B cell (primary cell): ENCODE data around the gene XXYLT1. TPM values are rescaled to one million over a fixed set of nuclear protein-coding genes. Genes with fewer than 3 reads are reported as not detected.

ENCODE experiments used
- ATAC-seq: fragments of 200-7000 bp; cut with Tn5 transposase; one replicate; pipeline ENCODE4 v1.10.0; 2021; ENCODE audit warnings: low read depth, mild to moderate bottlenecking, moderate number of reproducible peaks, moderate library complexity
- CTCF ChIA-PET: fragments of 350-600 bp; sonication (Branson Sonifier 250); formaldehyde crosslinking; loops from one replicate; lab custom pipeline; 2021; ENCODE audit warnings: antibody characterized with exemption, inconsistent platforms; lab: Charles Lee
- POLR2A ChIA-PET: fragments of 350-600 bp; sonication (Branson Sonifier 250); formaldehyde crosslinking; loops from one replicate; lab custom pipeline; 2021; ENCODE audit warnings: antibody characterized with exemption; lab: Charles Lee
- DNase-seq: peaks from one replicate; pipeline ENCODE4 v3.0.0; 2013
- H2AFZ ChIP-seq: 2 replicates; pipeline ENCODE4 v1.6.1; 2012; ENCODE audit warnings: mild to moderate bottlenecking, low read depth, low read length; ENCODE audit not compliant: insufficient read depth, poor library complexity, severe bottlenecking
- H3K27ac ChIP-seq, 2 donors: 1 replicate in 1 of 2; 2 replicates in 1 of 2; pipeline ENCODE4 v1.5.1; 2012 to 2013; ENCODE audit warnings: low read length in 2 of 2, mild to moderate bottlenecking in 2 of 2, moderate library complexity in 1 of 2
- H3K27me3 ChIP-seq, 4 experiments: fragments of 200-600 bp in 1 of 4; sonication (generic) in 1 of 4; replicated peaks in 1 of 4; 1 replicate in 2 of 4; 2 replicates in 2 of 4; pipeline versions ENCODE4 v1.6.1 to v1.7.0; 2013 to 2016; ENCODE audit warnings: low read length in 3 of 4, mild to moderate bottlenecking in 2 of 4, mixed read lengths in 1 of 4, moderate library complexity in 1 of 4; ENCODE audit not compliant: insufficient read depth in 4 of 4, control insufficient read depth in 3 of 4; ENCODE audit errors: control extremely low read depth in 1 of 4
- H3K36me3 ChIP-seq, 2 experiments: replicated peaks in 1 of 2; 1 replicate in 1 of 2; 2 replicates in 1 of 2; pipeline versions ENCODE4 v1.6.1 to v1.7.1; 2013; ENCODE audit warnings: low read length in 1 of 2; ENCODE audit not compliant: insufficient read depth in 2 of 2, control insufficient read depth in 1 of 2; ENCODE audit errors: control extremely low read depth in 1 of 2, extremely low read depth in 1 of 2
- H3K4me1 ChIP-seq, 2 donors: fragments of 200-600 bp in 1 of 2; sonication (generic) in 1 of 2; 1 replicate in 1 of 2; 2 replicates in 1 of 2; pipeline versions ENCODE4 v1.5.1 to v1.6.1; 2013 to 2017; ENCODE audit warnings: low read length in 2 of 2; ENCODE audit not compliant: control insufficient read depth in 2 of 2, insufficient read depth in 2 of 2
- H3K4me2 ChIP-seq: replicated peaks from 2 replicates; pipeline ENCODE3; 2012; ENCODE audit warnings: mild to moderate bottlenecking, low read depth, low read length; ENCODE audit not compliant: poor library complexity, severe bottlenecking
- H3K4me3 ChIP-seq, 5 experiments: fragments of 200-600 bp in 1 of 5; sonication (generic) in 1 of 5; 1 replicate in 3 of 5; 2 replicates in 2 of 5; pipeline versions ENCODE4 v1.5.1 to v1.7.0; 2011 to 2016; ENCODE audit warnings: low read length in 4 of 5, mild to moderate bottlenecking in 4 of 5, low read depth in 2 of 5, control low read depth in 1 of 5, moderate library complexity in 1 of 5; ENCODE audit not compliant: insufficient read depth in 1 of 5; ENCODE audit errors: control extremely low read depth in 1 of 5, extremely low read depth in 1 of 5
- H3K79me2 ChIP-seq: fragments of 200-600 bp; sonication (generic); one replicate; pipeline ENCODE4 v1.6.0; 2016; ENCODE audit warnings: low read length; ENCODE audit not compliant: control insufficient read depth, insufficient read depth
- H3K9ac ChIP-seq: fragments of 200-600 bp; sonication (generic); 2 replicates; pipeline ENCODE4 v1.6.1; 2017; ENCODE audit warnings: mild to moderate bottlenecking, low read length, moderate library complexity
- H3K9me3 ChIP-seq, 3 donors: one replicate each; pipeline versions ENCODE4 v1.6.1 to v1.7.1; 2013; ENCODE audit warnings: low read length in 2 of 3; ENCODE audit not compliant: control insufficient read depth in 2 of 3, insufficient read depth in 1 of 3; ENCODE audit errors: control extremely low read depth in 1 of 3
- H4K20me1 ChIP-seq: 2 replicates; pipeline ENCODE4 v1.6.0; 2012; ENCODE audit warnings: mild to moderate bottlenecking, low read length; ENCODE audit not compliant: insufficient read depth, control insufficient read depth, poor library complexity, severe bottlenecking
- H3K27ac Mint-ChIP-seq: one replicate; pipeline ENCODE4 v1.8.0; 2021; ENCODE audit warnings: mixed read lengths
- H3K27me3 Mint-ChIP-seq: one replicate; pipeline ENCODE4 v1.8.0; 2021; ENCODE audit warnings: mixed read lengths
- H3K4me1 Mint-ChIP-seq: one replicate; pipeline ENCODE4 v1.8.0; 2021; ENCODE audit warnings: mixed read lengths
- H3K4me3 Mint-ChIP-seq: one replicate; pipeline ENCODE4 v1.8.0; 2021; ENCODE audit warnings: mixed read lengths
- H3K9me3 Mint-ChIP-seq: one replicate; pipeline ENCODE4 v1.8.0; 2022; ENCODE audit warnings: mixed read lengths; ENCODE audit not compliant: insufficient read depth
- CTCF ChIP-seq: fragments of 200-600 bp; IDR thresholded peaks from one replicate; pipeline ENCODE4 v1.8.0; 2022; ENCODE audit warnings: antibody characterized with exemption, mild to moderate bottlenecking
- EZH2 ChIP-seq: IDR thresholded peaks from 2 replicates; pipeline ENCODE4 v1.6.1; 2012; ENCODE audit warnings: borderline replicate concordance, low read depth, mild to moderate bottlenecking, moderate library complexity, low read length; ENCODE audit not compliant: insufficient read depth, poor library complexity, severe bottlenecking
- WGBS: methylation state at CpG from one replicate; pipeline ENCODE4 v1.1.5; 2013; ENCODE audit warnings: missing lambda C conversion rate; ENCODE audit not compliant: insufficient coverage; 5-methylcytosine and 5-hydroxymethylcytosine counted together
- intact Hi-C: fragments of 100-400 bp; cut with micrococcal nuclease; formaldehyde crosslinking; loops from one replicate; pipeline ENCODE4 v1.10.0; 2022
- polyA plus RNA-seq: library from polyadenylated mRNA; depleted of rRNA; stranded (reverse); fragments of >200 nt; gene quantifications from 2 replicates; pipeline ENCODE4 v1.2.3, GENCODE V29; 2012
- total RNA-seq, 2 donors: library from RNA; stranded (reverse); fragments of 120-200 nt in 1 of 2; gene quantifications; 1 replicate in 1 of 2; 2 replicates in 1 of 2; pipeline versions ENCODE4 v1.2.3 to v1.2.4, GENCODE V29; 2013 to 2022

XXYLT1 gene
- total and polyA plus RNA-seq, 2 donors (not counting 1 experiment from before 2014, with no cell fraction given): 2.6 to 11.2 TPM

- H3K9me3 ChIP-seq: peaks cover 4 to 9% (median 6%) of the 10 kb centered on the region in 3 donors
- peaks cover 17% of the 10 kb centered on the region for H3K4me1 Mint-ChIP-seq
- intact Hi-C loops: no loop called here
- ChIA-PET POLR2A (no interaction called here), CTCF (interaction anchor here (1.3 kb wide), 2 partner anchors 15 to 45 kb away, joined by 3 read pairs; no protein-coding TSS in a partner anchor)
- H3K4me3 Mint-ChIP-seq: no peak overlapping the region
- no peaks in the 10 kb centered on the region for H3K36me3 ChIP-seq
- TF ChIP-seq EZH2 (no peak), CTCF (no peak)
- no peaks in the 10 kb centered on the region for H3K79me2 ChIP-seq
- no peaks in the 10 kb centered on the region for H4K20me1 ChIP-seq
- H2AFZ ChIP-seq: peak overlapping the region; percentile 10
- peaks cover 2% of the 10 kb centered on the region for H3K9me3 Mint-ChIP-seq
- H3K27me3 Mint-ChIP-seq: no peaks in the 10 kb centered on the region
- H3K27ac ChIP-seq: no peak overlapping the region
- H3K27ac Mint-ChIP-seq: no peak overlapping the region
- no peak overlapping the region for H3K9ac ChIP-seq
- H3K4me1 ChIP-seq: peaks cover 5 to 10% of the 10 kb centered on the region in 2 donors
- WGBS: 87% methylated on average over 16 of the region's 17 CpGs
- ATAC-seq (no peak), DNase-seq (no peak)
- no peak overlapping the region for H3K4me3 ChIP-seq
- H3K27me3 ChIP-seq: no peaks in the 10 kb centered on the region
- no peak overlapping the region for H3K4me2 ChIP-seq
Measured at GRCh38 chr3:195195321-195196209, 75.4 kb downstream of the XXYLT1 start.
